AG10803 (cell line): ENCODE measurements around the gene UQCRHL.

ENCODE experiments used
- DNase-seq: peaks from one replicate; pipeline ENCODE4 v3.0.0; 2010; ENCODE audit warnings: low read depth
- H3K4me3 ChIP-seq: 2 replicates; pipeline ENCODE4 v1.5.1; 2011; ENCODE audit warnings: mild to moderate bottlenecking, low read length, control low read depth
- TF ChIP-seq, protein P1 (sequence below): conservative IDR thresholded peaks from 2 replicates; pipeline ENCODE4 v1.5.1; 2011; ENCODE audit warnings: mild to moderate bottlenecking, low read length, control low read depth, inconsistent platforms

The UQCRHL gene

DNA sequence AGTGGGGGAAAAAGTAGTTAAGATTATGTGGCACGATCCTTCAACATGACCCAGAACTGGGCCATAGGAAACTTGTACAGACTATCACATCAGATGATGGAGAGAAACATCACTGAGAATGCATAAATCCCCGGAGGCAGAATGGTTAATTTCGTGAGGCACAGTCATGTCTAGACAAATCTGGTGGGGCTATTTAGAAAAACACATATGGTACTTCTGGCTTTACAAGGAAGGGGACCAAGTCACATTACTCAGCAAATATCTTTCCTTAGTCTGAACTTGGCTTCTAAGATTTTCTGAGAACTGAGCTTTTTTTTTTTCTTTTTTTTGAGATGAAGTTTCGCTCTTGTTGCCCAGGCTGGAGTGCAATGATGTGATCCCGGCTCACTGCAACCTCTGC lies 9.2 kb upstream of the UQCRHL start:
- no peak overlapping the region for H3K4me3 ChIP-seq
- DNase-seq: no peak
- TF ChIP-seq, protein P1, sequence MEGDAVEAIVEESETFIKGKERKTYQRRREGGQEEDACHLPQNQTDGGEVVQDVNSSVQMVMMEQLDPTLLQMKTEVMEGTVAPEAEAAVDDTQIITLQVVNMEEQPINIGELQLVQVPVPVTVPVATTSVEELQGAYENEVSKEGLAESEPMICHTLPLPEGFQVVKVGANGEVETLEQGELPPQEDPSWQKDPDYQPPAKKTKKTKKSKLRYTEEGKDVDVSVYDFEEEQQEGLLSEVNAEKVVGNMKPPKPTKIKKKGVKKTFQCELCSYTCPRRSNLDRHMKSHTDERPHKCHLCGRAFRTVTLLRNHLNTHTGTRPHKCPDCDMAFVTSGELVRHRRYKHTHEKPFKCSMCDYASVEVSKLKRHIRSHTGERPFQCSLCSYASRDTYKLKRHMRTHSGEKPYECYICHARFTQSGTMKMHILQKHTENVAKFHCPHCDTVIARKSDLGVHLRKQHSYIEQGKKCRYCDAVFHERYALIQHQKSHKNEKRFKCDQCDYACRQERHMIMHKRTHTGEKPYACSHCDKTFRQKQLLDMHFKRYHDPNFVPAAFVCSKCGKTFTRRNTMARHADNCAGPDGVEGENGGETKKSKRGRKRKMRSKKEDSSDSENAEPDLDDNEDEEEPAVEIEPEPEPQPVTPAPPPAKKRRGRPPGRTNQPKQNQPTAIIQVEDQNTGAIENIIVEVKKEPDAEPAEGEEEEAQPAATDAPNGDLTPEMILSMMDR: no peak

DNA sequence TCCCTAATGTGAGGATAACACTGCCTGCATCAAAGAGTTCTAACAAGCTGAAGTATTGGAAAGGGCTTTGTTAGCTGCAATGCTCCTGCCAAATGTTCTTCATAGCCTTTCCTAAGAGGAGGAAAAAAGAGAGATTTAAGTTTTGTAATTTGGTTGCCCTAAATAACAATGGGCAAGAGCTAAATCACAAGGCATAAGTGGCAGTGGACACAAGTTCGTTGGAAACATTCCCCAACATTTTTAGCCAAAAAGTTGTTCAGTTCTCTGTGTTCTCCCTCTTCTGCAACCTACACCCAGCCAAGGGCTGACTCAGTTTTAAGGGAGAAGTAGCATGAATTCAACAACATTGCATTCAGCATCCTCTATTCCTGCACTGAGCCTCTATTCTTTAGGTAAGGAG lies 2.6 kb upstream of the UQCRHL start:
- no peak for DNase-seq
- TF ChIP-seq, protein P1: no peak
- no peak overlapping the region for H3K4me3 ChIP-seq

DNA sequence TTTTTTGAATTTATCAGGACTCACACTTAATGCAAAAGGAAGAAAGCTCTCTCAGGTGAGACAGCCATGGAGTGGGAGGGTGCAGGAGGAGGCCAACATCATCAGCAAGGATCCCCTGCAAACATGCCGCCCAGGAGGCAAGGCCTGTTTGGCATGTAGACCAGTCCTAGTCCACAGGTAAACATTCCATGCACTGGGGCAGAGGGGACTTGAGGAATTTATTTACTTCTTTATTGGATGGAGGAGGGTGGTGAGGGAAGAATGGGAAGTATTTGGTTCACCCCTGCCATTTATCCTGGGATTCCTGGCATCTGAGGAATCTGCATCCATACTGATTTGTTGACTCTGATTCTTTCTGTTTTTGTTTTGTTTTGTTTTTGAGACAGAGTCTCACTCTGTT lies 1.5 kb upstream of the UQCRHL start:
- DNase-seq: no peak
- no peak overlapping the region for H3K4me3 ChIP-seq
- TF ChIP-seq, protein P1: no peak

DNA sequence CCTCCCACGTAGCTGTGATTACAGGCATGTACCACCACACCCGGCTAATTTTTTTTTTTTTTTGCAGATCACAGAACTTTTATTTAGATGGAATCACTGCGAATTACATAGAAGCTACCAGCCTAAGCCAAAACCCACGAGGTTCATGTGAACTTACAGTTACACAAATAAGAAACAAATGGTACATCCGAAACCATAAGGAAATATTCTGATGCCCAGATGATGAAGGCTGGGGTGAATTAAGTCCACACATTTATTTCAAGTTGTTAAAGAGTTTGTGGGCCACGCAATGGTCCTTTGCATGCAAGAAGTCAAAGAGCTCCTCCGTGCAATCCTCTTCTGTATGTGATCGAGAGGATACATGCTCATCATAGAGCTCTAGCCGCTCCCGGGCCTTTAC lies 328 bp downstream of the UQCRHL start:
- DNase-seq: no peak
- no peak overlapping the region for H3K4me3 ChIP-seq
- TF ChIP-seq, protein P1: no peak

DNA sequence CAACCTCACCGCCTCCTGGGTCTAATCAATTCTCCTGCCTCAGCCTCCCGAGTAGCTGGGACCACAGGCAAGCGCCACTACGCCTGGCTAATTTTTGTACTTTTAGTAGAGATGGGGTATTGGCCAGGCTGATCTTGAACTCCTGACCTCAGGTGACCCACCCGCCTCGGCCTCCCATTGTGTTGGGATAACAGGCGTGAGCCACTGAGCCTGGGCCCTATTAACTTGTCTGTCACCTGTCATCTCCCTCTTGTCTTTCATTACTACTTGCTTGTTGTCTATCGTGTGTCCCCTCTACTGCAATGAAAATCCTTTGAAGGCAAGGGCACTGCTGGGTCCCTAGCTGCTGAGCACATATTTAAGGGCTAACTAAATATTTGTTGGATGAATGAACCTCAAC lies 3.4 kb downstream of the UQCRHL start:
- no peak overlapping the region for H3K4me3 ChIP-seq
- no peak for DNase-seq
- TF ChIP-seq, protein P1: no peak

DNA sequence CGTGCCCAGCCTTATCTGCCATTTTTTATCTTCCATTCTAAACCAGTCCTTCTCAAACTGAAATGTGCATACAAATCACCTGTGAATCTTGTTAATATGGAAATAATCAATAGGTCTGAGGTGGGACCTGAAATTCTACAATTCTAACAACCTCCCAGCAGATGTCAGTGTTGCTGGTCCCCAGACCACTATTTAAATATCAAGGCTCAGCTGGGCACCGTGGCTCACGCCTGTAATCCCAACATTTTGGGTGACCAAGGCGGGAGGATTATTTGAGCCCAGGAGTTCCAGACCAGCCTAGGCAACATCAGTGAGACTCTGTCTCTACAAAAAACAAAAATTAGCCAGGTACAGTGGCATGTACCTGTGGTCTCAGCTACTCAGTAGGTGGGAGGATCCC lies 4.1 kb downstream of the UQCRHL start:
- no peak for DNase-seq
- no peak overlapping the region for H3K4me3 ChIP-seq
- TF ChIP-seq, protein P1: peak; percentile 44; the same call in 1 of the 2 replicates

DNA sequence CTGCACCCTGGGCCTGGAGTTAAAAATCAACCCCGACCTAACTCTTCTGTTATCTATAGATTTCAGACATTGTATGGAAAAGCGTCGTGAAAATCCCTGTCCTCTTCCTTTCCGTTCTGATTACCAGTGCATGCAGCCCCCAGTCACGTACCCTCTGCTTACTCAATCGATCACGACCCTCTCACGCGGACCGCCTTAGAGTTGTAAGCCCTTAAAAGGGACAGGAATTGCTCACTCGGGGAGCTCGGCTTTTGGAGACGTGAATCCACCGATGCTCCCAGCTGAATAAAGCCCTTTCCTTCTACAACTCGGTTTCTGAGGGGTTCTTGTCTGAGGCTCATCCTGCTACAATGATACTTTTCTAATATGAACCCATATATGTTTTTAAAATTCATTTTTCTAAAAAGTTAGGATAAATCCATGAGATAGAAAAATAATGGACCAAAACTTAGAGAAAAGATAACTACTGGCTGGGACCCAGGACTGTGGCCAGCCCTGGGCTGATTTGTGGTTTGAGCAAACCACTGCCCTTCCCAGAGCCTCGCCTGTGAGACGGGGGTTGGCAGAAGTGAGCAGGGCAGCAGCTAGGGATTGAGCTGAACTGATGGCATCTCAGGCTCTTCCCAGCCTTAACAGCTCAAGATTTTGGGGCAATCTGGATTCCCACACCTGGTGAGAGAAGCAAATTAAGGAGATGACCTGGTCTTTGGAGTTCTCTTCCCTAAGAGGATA lies 5.0 kb downstream of the UQCRHL start:
- peak; percentile 59 for DNase-seq
- H3K4me3 ChIP-seq: no peak overlapping the region
- TF ChIP-seq, protein P1: no peak
